ENCODE data around the gene KY. TPM values are rescaled to one million over a fixed set of nuclear protein-coding genes. Genes with fewer than 3 reads are reported as not detected.

The KY gene
- total and polyA plus RNA-seq, 2 experiments from 2014 or later: not detected

- DNase-seq (ENCODE audit: low spot score): no peak
- Mint-ChIP-seq H3K9me3 (no peaks in the 10 kb centered on the region), H3K36me3 (ENCODE audit: low read depth) (no peaks in the 10 kb centered on the region), H3K27ac (no peak overlapping the region), H3K4me1 (peaks cover 6% of the 10 kb centered on the region; the same call in 2 of the 3 replicates), H3K4me3 (no peak overlapping the region), H3K27me3 (ENCODE audit: insufficient read depth, low read depth, poor library complexity) (peaks cover 8% of the 10 kb centered on the region)
- H3K27me3 ChIP-seq (ENCODE audit: insufficient read depth): no peaks in the 10 kb centered on the region
- H3K27ac ChIP-seq (ENCODE audit: low read depth): no peak overlapping the region
- H3K4me3 ChIP-seq: no peak overlapping the region
- no peak overlapping the region for H2AFZ ChIP-seq
- H3F3A ChIP-seq (replicated peaks; ENCODE audit: low read depth): no peaks in the 10 kb centered on the region
- no peaks in the 10 kb centered on the region; the same call in 1 of the 2 replicates for H3K9me2 ChIP-seq (ENCODE audit: insufficient read depth)
- no peak for TF ChIP-seq ZNF462 (CRISPR knock-in tag; IDR thresholded peaks at IDR 0.05)
- TF ChIP-seq CTCF (conservative IDR thresholded peaks at IDR 0.05; ENCODE audit: low read depth in 2 of 2): no peak
- TF ChIP-seq POLR2AphosphoS5 (IDR thresholded peaks at IDR 0.05; ENCODE audit: low read depth): no peak
- no peak for TF ChIP-seq NANOG (IDR thresholded peaks at IDR 0.05; ENCODE audit: borderline replicate concordance)
- TF ChIP-seq EZH2phosphoT487 (IDR thresholded peaks at IDR 0.05; ENCODE audit: unreplicated experiment): no peak
- TF ChIP-seq ETS1 (IDR thresholded peaks at IDR 0.05): no peak
- no peak for TF ChIP-seq ZNF331 (CRISPR knock-in tag; IDR thresholded peaks at IDR 0.05; ENCODE audit: low read depth)
- no peak for TF ChIP-seq REST (IDR thresholded peaks at IDR 0.05; ENCODE audit: unreplicated experiment)
- no peak for TF ChIP-seq JUNB (IDR thresholded peaks at IDR 0.05; ENCODE audit: unreplicated experiment)
- TF ChIP-seq EZH2 (IDR thresholded peaks at IDR 0.05; ENCODE audit: low read depth, unreplicated experiment): no peak
- TF ChIP-seq ZNF114 (CRISPR knock-in tag; IDR thresholded peaks at IDR 0.05): no peak
- no peak for TF ChIP-seq CREB1 (CRISPR knock-in tag; IDR thresholded peaks at IDR 0.05; ENCODE audit: low read depth)
- TF ChIP-seq STAT1 (IDR thresholded peaks at IDR 0.05; ENCODE audit: unreplicated experiment): no peak
- H4K20me1 ChIP-seq (replicated peaks; ENCODE audit: insufficient read depth): no peaks in the 10 kb centered on the region
- no peak overlapping the region for H3K4me2 ChIP-seq
- H3K79me2 ChIP-seq (replicated peaks; ENCODE audit: insufficient read depth): no peaks in the 10 kb centered on the region
- no peak for ATAC-seq
- H3K4me1 ChIP-seq (ENCODE audit: insufficient read depth): 0 out of 2 replicates have a peak, but pooled peaks cover 2% of the 10 kb centered on the region
- H3K36me3 ChIP-seq (ENCODE audit: insufficient read depth): no peaks in the 10 kb centered on the region
Observed at GRCh38 chr3:134597390-134597970, 53.3 kb downstream of the KY start.

Measured in GM23338 (cell line).